ENCODE data around the gene GPR17. TPM values are rescaled to one million over a fixed set of nuclear protein-coding genes. Genes with fewer than 3 reads are reported as not detected.

The GPR17 gene
- total RNA-seq, 2 donors from 2014 or later: not detected

DNA sequence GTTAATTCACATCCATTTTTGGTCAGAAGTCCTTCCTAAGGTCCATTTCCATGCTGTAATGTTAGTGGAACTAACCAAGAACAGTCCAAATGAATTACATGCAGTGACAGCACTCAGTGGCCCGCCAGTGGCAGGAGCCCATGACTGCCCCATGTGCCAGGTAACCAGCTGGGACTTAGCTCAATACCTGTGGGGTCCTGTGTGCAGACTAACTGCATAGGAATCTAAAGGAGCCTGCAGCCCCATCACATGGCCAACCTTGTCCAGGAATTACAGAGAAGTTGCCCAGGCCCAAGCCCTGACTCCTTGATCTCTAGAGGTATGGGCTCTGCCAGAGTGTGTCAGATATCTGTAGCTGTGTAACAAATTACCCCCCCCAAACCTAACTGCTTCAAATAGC is 35.4 kb upstream of the GPR17 start:
- peaks cover 4 to 5% of the 10 kb centered on the region in 2 donors for H3K9me3 Mint-ChIP-seq
- DNase-seq (ENCODE audit: low spot score in 2 of 2): peak in 1 of 2 donors; percentile 33
- H3K27ac Mint-ChIP-seq: no peak overlapping the region
- ATAC-seq: no peak
- peaks cover 0 to 10% of the 10 kb centered on the region in 2 donors for H3K36me3 Mint-ChIP-seq

GRCh38 chr2:127611076-127611925 is 34.7 kb upstream of the GPR17 start:
- no peak for ATAC-seq
- Mint-ChIP-seq H3K9me3 (peaks cover 4 to 5% of the 10 kb centered on the region in 2 donors), H3K27ac (no peak overlapping the region), H3K36me3 (peaks cover 0 to 10% of the 10 kb centered on the region in 2 donors)
- DNase-seq (ENCODE audit: low spot score in 2 of 2): peak in 1 of 2 donors; percentile 28

- ATAC-seq: no peak
- Mint-ChIP-seq H3K27ac (no peak overlapping the region), H3K9me3 (peaks cover 4 to 5% of the 10 kb centered on the region in 2 donors), H3K36me3 (peaks cover 0 to 10% of the 10 kb centered on the region in 2 donors)
- peak in 1 of 2 donors; percentile 31 for DNase-seq (ENCODE audit: low spot score in 2 of 2)
Measured at GRCh38 chr2:127612111-127612822, 33.7 kb upstream of the GPR17 start.

GRCh38 chr2:127614246-127614645 is 31.7 kb upstream of the GPR17 start:
- peaks cover 4 to 5% of the 10 kb centered on the region in 2 donors for H3K9me3 Mint-ChIP-seq
- DNase-seq (ENCODE audit: low spot score in 2 of 2) (no peak), ATAC-seq (no peak)
- H3K27ac Mint-ChIP-seq: no peak overlapping the region
- H3K36me3 Mint-ChIP-seq: peaks cover 0 to 10% of the 10 kb centered on the region in 2 donors

GRCh38 chr2:127614731-127615130 is 31.2 kb upstream of the GPR17 start:
- Mint-ChIP-seq H3K9me3 (peaks cover 4 to 5% of the 10 kb centered on the region in 2 donors), H3K36me3 (peaks cover 0 to 10% of the 10 kb centered on the region in 2 donors), H3K27ac (no peak overlapping the region)
- ATAC-seq (no peak), DNase-seq (ENCODE audit: low spot score in 2 of 2) (no peak)

DNA sequence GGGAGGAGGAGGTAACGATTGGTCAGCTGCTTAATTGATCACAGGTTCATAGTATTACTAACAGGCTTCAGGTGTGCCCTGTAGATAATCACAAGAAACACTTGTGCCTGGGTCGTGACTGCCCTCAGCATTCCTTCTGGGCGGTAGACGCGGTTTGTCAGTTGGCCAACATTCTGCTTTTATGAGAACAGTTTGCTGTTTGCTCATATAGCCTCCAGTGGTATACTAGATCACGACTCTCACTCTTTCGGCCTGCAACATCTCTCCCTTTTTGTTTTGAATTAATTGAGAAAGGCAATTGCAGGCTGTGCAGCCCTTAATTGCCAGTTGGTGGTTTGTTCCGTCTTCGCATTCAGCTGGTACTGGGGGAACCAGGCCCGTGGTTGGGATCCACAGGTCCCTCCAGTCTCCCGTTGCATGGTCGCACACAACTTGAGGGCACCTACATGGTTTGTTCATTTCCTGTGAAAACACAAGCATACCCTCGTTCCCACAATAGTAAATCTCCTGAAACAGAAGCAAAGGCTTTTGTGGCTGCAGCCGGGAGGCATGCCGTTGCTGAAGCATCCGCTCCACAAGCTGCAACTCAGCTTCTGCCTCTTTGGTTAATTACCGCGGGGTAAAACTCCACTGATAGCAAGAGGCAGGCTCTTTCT is 30.3 kb upstream of the GPR17 start:
- peaks cover 4 to 5% of the 10 kb centered on the region in 2 donors for H3K9me3 Mint-ChIP-seq
- DNase-seq (ENCODE audit: low spot score in 2 of 2): peak in 1 of 2 donors; percentile 31
- H3K27ac Mint-ChIP-seq: no peak overlapping the region
- no peak for ATAC-seq
- peaks cover 0 to 10% of the 10 kb centered on the region in 2 donors for H3K36me3 Mint-ChIP-seq

- Mint-ChIP-seq H3K36me3 (no peaks in the 10 kb centered on the region), H3K9me3 (no peaks in the 10 kb centered on the region), H3K27ac (no peak overlapping the region)
- ATAC-seq (no peak), DNase-seq (ENCODE audit: low spot score in 2 of 2) (peak in 1 of 2 donors; percentile 18)
Measured at GRCh38 chr2:127618551-127619202, 27.3 kb upstream of the GPR17 start.

DNA sequence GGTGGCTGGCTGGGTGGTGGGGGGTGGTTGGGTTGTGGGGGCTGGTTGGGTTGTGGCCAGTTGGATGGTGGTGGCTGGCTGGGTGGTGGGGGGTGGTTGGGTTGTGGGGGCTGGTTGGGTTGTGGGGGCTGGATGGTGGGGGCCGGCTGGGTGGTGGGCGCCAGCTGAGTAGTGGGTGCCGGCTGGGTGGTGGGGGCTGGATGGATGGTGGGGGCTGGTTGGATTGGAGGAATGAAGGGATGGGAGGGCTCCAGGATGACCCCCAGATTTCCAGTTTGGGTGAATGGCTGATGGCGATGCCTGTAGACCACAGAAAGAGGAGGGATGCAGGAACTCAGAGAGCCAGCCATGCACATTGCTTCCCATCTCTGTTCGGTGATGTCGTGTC is 26.8 kb upstream of the GPR17 start:
- ATAC-seq (no peak), DNase-seq (ENCODE audit: low spot score in 2 of 2) (no peak)
- Mint-ChIP-seq H3K36me3 (no peaks in the 10 kb centered on the region), H3K9me3 (no peaks in the 10 kb centered on the region), H3K27ac (no peak overlapping the region)

DNA sequence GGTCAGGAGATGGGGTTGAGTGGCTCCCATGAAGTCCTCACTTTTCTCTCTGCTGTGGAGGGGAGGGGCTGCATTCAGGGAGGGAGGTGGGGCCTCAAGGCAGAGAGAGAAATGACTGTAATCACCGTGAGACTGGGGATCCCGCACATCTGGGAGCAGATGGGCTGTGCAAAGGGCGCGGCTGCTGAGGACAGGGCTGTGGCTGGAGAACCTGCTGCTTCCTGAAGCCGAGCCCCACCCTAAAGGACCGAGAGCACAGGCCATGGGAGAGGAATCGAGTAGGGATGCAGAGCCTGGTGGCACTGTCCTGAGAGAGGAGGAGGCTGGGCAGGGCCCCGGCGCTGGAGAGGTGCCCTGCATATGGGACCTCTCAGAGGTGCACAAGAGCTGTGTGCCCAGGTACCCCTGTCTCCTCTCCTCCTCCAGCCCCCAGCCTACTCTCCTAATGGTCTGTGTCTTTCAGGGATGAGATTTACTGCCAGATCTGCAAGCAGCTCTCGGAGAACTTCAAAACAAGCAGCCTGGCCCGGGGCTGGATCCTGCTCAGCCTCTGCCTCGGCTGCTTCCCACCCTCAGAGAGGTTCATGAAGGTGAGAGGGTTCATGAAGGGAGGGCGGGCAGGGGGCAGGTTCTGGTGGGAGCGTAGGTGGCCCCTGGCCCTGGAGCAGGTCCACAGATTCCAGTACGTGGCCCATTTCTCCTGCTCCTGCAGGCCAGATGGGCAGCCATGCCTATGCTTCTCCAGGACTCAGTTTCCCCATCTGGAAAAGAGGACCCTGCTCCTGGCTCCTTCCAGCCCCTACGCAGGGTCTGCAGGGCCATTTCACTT is 25.9 kb upstream of the GPR17 start:
- no peaks in the 10 kb centered on the region for H3K36me3 Mint-ChIP-seq
- ATAC-seq (no peak), DNase-seq (ENCODE audit: low spot score in 2 of 2) (peak in 1 of 2 donors; percentile 40)
- H3K9me3 Mint-ChIP-seq: no peaks in the 10 kb centered on the region
- no peak overlapping the region for H3K27ac Mint-ChIP-seq

GRCh38 chr2:127620866-127621265 is 25.1 kb upstream of the GPR17 start:
- Mint-ChIP-seq H3K27ac (no peak overlapping the region), H3K36me3 (no peaks in the 10 kb centered on the region), H3K9me3 (no peaks in the 10 kb centered on the region)
- no peak for ATAC-seq
- DNase-seq (ENCODE audit: low spot score in 2 of 2): no peak

- Mint-ChIP-seq H3K36me3 (no peaks in the 10 kb centered on the region), H3K9me3 (no peaks in the 10 kb centered on the region), H3K27ac (no peak overlapping the region)
- DNase-seq (ENCODE audit: low spot score in 2 of 2) (peak in 1 of 2 donors; percentile 39), ATAC-seq (no peak)
Measured at GRCh38 chr2:127621981-127622431, 23.9 kb upstream of the GPR17 start.

- no peak overlapping the region for H3K27ac Mint-ChIP-seq
- no peaks in the 10 kb centered on the region for H3K36me3 Mint-ChIP-seq
- peak in 1 of 2 donors; percentile 44 for DNase-seq (ENCODE audit: low spot score in 2 of 2)
- H3K9me3 Mint-ChIP-seq: no peaks in the 10 kb centered on the region
- ATAC-seq: no peak
Measured at GRCh38 chr2:127622561-127623387, 23.2 kb upstream of the GPR17 start.

DNA sequence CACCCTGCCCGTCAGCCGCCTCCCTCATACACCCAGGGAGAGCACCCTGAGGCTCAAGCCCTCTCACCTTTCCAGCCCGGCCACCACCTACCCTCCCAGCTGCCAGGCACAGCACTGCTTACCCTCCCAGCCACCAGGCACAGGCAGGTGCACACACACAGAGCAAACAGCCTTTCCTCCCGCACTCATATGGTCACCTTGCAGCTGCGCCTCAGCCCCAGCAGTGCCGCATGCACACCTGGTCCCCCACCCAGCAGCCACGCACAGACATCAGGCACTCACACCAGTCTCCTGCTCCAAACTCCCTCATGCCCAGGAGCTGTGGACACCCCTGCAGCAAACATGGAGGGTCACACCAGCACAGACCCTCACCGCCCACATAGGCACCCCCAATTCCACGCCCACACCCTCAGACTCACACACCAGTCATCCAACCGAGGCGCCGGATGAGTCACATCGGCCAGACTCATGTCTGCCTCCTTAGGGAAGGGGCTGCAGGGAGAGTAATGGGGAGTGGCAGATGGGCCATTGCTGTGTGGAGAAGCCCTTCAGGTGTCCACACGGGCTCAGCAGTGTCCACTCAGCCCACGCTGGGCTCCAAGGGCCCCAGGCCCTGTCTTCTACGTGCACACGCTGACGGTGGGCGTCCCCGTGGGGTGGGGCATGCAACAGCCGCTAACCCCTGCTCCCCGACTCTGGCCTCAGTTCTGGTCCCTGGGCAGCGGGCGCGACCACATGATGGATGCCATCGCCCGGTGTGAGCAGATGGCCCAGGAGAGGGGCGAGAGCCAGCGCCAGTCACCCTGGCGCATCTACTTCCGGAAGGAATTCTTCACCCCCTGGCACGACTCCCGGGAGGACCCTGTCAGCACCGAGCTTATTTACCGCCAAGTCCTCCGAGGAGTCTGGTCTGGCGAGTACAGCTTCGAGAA is 22.3 kb upstream of the GPR17 start:
- ATAC-seq (peak in 1 of 2 donors; percentile 13), DNase-seq (ENCODE audit: low spot score in 2 of 2) (peak in 1 of 2 donors; percentile 44)
- Mint-ChIP-seq H3K9me3 (no peaks in the 10 kb centered on the region), H3K27ac (no peak overlapping the region), H3K36me3 (no peaks in the 10 kb centered on the region)

GRCh38 chr2:127624320-127624755 is 21.6 kb upstream of the GPR17 start:
- Mint-ChIP-seq H3K36me3 (no peaks in the 10 kb centered on the region), H3K27ac (peak overlapping the region in 1 of 2 donors; percentile 65), H3K9me3 (no peaks in the 10 kb centered on the region)
- ATAC-seq (no peak), DNase-seq (ENCODE audit: low spot score in 2 of 2) (no peak)

Measured in activated naive CD4-positive, alpha-beta T cell treated with anti-CD3 and anti-CD28 coated beads, Interleukin-2, amount 50 U/mL, for 72 hours (primary cell).